ENCODE results near the gene HDHD2.

HDHD2 gene

GRCh38 chr18:47062471-47062870 lies 87.8 kb downstream of the HDHD2 start:
- DNase-seq (ENCODE audit: low spot score), result no peak
